NCI-H2171 treated with DMSO at 0.1 percent for 48 hours (cell line): ENCODE measurements around the gene CGB1.

Experiments
- DNase-seq: peaks from one replicate; lab custom pipeline; 2025; lab: John Stamatoyannopoulos, UW

The CGB1 gene

DNA sequence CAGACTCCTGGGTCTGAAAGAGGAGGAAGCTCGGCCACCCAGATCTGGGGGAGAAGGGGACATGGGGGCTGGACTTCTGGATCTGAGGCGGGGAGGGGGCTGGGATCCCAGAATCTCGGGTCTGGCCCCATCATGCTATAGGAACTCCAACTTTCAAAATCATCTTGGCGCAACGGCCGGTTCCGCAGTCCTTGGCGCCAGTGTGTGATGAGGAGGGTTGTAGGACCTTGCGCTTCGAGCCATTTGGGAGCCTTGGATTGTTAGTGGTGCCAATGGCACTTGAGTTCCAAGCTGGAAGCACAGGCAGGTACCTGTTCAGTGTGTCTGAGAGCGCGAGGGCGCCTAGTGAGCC lies 42.7 kb downstream of the CGB1 start:
- no peak for DNase-seq

DNA sequence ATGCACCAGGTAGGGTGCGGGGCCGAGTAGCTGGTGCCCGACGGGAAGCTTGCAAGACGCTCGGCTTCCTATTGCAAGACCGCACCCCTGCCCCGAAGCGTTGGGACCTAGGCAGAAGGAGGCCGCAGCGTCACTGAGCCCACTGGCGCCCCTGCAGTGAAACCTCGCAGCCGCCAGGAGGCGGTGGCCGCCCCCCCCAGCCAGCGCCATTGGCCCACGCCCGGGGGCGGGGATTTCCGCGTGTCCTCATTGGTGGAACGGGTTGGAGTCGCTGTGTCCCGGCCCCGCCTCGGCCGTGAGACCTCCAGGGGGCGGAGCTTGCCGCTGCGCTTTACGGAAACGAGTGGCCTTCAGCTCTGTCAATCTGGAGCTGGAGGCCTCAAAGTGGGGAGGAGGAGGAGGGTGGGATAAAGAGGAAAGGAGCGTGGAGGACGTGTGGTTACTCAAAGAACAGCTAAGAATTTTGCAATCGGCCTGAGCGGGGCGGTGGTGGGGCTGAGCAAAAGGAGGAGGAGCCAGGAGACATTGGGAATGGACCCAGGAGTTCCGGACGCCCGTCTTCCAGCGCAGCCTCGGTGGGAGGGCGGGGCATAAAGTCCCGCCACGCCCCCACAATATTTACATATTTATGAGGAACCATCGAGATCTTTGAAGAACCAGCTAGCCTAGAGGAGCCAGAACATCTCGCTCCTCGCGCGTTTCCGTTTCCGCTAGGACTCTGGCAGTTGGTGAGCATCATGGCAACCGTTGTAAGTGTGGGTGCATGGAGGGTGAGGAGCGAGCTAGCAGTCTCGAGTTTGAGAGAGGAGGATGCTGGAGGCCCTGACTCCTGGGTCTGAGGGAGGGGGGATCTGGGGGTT lies 43.3 kb downstream of the CGB1 start, which contains the start of the genes GYS1 and RUVBL2:
Gene GYS1, minus strand, starts transcription at position 135 of the 860 bp plus-strand sequence. CDS start 197 bp downstream, outside the sequence.
Gene RUVBL2, plus strand, starts transcription at position 713 of the 860 bp plus-strand sequence. Its CDS starts 25 bp downstream, at position 738.
- peak; percentile 99 for DNase-seq

GRCh38 chr19:48992581-48993174 lies 44.0 kb downstream of the CGB1 start:
- DNase-seq: no peak

GRCh38 chr19:48991873-48992580 lies 44.7 kb downstream of the CGB1 start:
- no peak for DNase-seq

GRCh38 chr19:48991011-48991609 lies 45.6 kb downstream of the CGB1 start:
- DNase-seq: no peak

GRCh38 chr19:48990400-48990799 lies 46.3 kb downstream of the CGB1 start:
- no peak for DNase-seq

- DNase-seq: no peak
These were observed 46.9 kb downstream of the CGB1 start for GRCh38 chr19:48989701-48990291.

- no peak for DNase-seq
These were observed 47.8 kb downstream of the CGB1 start for GRCh38 chr19:48988860-48989259.

GRCh38 chr19:48988286-48988685 lies 48.4 kb downstream of the CGB1 start:
- no peak for DNase-seq

- no peak for DNase-seq
These were observed 49.4 kb downstream of the CGB1 start for GRCh38 chr19:48987323-48987722.

- DNase-seq: no peak
These were observed 50.5 kb downstream of the CGB1 start for GRCh38 chr19:48986211-48986610.

- no peak for DNase-seq
These were observed 51.0 kb downstream of the CGB1 start for GRCh38 chr19:48985711-48986110.
